GM12878 (cell line): Measurements from ENCODE around the gene AXL. TPM values are rescaled to one million over a fixed set of nuclear protein-coding genes. Genes with fewer than 3 reads are reported as not detected.

Experiments
- ATAC-seq: fragments of 200-7000 bp; cut with Tn5 transposase; 3 replicates; pipeline ENCODE4 v1.9.1; 2020; ENCODE audit warnings: mild to moderate bottlenecking, moderate library complexity
- BruUV-seq: library from RNA; stranded (reverse); fragments of 400-500 nt; replicated peaks from 2 replicates; lab custom pipeline; 2021; lab: Mats Ljungman, UMichigan
- CTCF ChIA-PET: fragments of 300-600 bp; sonication (Branson Sonifier 250); formaldehyde crosslinking; extraction: SDS; loops from one replicate; lab custom pipeline; 2021; ENCODE audit warnings: inconsistent platforms; lab: Yijun Ruan, JAX
- POLR2A ChIA-PET: fragments of 350-600 bp; formaldehyde crosslinking; extraction: SDS; loops from one replicate; lab custom pipeline; 2021; ENCODE audit warnings: inconsistent platforms; lab: Charles Lee
- RAD21 ChIA-PET: fragments of 300-600 bp; sonication (Branson Sonifier 250); formaldehyde crosslinking; loops from one replicate; lab custom pipeline; 2023; ENCODE audit warnings: antibody characterized with exemption; ENCODE audit not compliant: unreplicated experiment; lab: Charles Lee
- SMC1A ChIA-PET: fragments of 300-600 bp; sonication (Branson Sonifier 250); formaldehyde crosslinking; loops from one replicate; lab custom pipeline; 2023; ENCODE audit not compliant: unreplicated experiment, uncharacterized antibody; lab: Charles Lee
- DNase-seq: peaks from one replicate; pipeline ENCODE4 v3.0.0-alpha.2; 2011; ENCODE audit warnings: low read depth, low spot score
- FAIRE-seq: peaks from 3 replicates; lab custom pipeline; 2011; peaks lifted over from hg19 to GRCh38; lab: Jason Lieb, UNC
- H2AFZ ChIP-seq: 2 replicates; pipeline ENCODE4 v1.6.0; 2011; ENCODE audit warnings: low read depth, low read length, control low read depth; ENCODE audit not compliant: control insufficient read depth
- H3K27ac ChIP-seq: 2 replicates; pipeline ENCODE4 v1.5.1; 2011; ENCODE audit warnings: control low read depth; ENCODE audit not compliant: control insufficient read depth, insufficient read depth
- H3K27me3 ChIP-seq, 2 experiments: replicated peaks in 1 of 2; 2 replicates each; pipeline versions ENCODE4 v1.6.0 to v1.6.1; 2011; ENCODE audit warnings: low read length in 1 of 2; ENCODE audit not compliant: control insufficient read depth in 2 of 2, insufficient read depth in 2 of 2
- H3K36me3 ChIP-seq, 2 experiments: 2 replicates each; pipeline ENCODE4 v1.5.1; 2011; ENCODE audit warnings: low read length in 1 of 2; ENCODE audit not compliant: control insufficient read depth in 2 of 2, insufficient read depth in 2 of 2
- H3K4me1 ChIP-seq: 2 replicates; pipeline ENCODE4 v1.6.1; 2011; ENCODE audit warnings: mild to moderate bottlenecking, low read length, moderate library complexity, mixed read lengths; ENCODE audit not compliant: control insufficient read depth, insufficient read depth
- H3K4me2 ChIP-seq: 2 replicates; pipeline ENCODE4 v1.6.0; 2011; ENCODE audit warnings: control low read depth; ENCODE audit not compliant: control insufficient read depth, insufficient read depth
- H3K4me3 ChIP-seq: fragments of 200-600 bp; sonication (generic); 2 replicates; pipeline ENCODE4 v1.5.1; 2016
- H3K79me2 ChIP-seq: 2 replicates; pipeline ENCODE4 v1.6.0; 2011; ENCODE audit warnings: low read length; ENCODE audit not compliant: control insufficient read depth, insufficient read depth
- H3K9ac ChIP-seq: 2 replicates; pipeline ENCODE4 v1.8.0; 2011; ENCODE audit warnings: low read length, control low read depth, mixed read lengths; ENCODE audit not compliant: control insufficient read depth, insufficient read depth
- H3K9me3 ChIP-seq: replicated peaks from 3 replicates; pipeline ENCODE4 v1.5.1; 2011; ENCODE audit warnings: mild to moderate bottlenecking, low read length; ENCODE audit not compliant: control insufficient read depth, insufficient read depth
- H4K20me1 ChIP-seq: 2 replicates; pipeline ENCODE4 v1.6.0; 2011; ENCODE audit not compliant: control insufficient read depth, insufficient read depth
- ATF2 ChIP-seq: IDR thresholded peaks from 2 replicates; pipeline ENCODE4 v1.6.1; 2012; ENCODE audit warnings: low read length, inconsistent platforms
- CEBPZ ChIP-seq: fragments of 150-350 bp; IDR thresholded peaks from 2 replicates; pipeline ENCODE4 v1.6.1; 2016; ENCODE audit warnings: low read depth, low read length
- EGR1 ChIP-seq, 2 experiments: IDR thresholded peaks; 1 replicate in 1 of 2; 2 replicates in 1 of 2; pipeline ENCODE4 v1.6.1; 2011 to 2012; ENCODE audit warnings: low read depth in 2 of 2, low read length in 2 of 2, borderline replicate concordance in 1 of 2, mild to moderate bottlenecking in 1 of 2, moderate library complexity in 1 of 2
- ESRRA ChIP-seq: IDR thresholded peaks from 2 replicates; pipeline ENCODE4 v1.6.1; 2012; ENCODE audit warnings: mild to moderate bottlenecking, low read length, improper control_type of control experiment
- MEF2B ChIP-seq: fragments of 450-650 bp; IDR thresholded peaks from 2 replicates; pipeline ENCODE4 v1.6.1; 2018; ENCODE audit warnings: mild to moderate bottlenecking, moderate library complexity; ENCODE audit not compliant: partially characterized antibody, poor library complexity, severe bottlenecking
- NR2C2 ChIP-seq: IDR thresholded peaks from 2 replicates; pipeline ENCODE4 v1.6.1; 2011; ENCODE audit warnings: borderline replicate concordance, low read depth; ENCODE audit not compliant: control insufficient read depth, insufficient read length
- PAX8 ChIP-seq: fragments of 450-650 bp; IDR thresholded peaks from 2 replicates; pipeline ENCODE4 v1.6.1; 2017; ENCODE audit warnings: mild to moderate bottlenecking, moderate library complexity
- PML ChIP-seq: IDR thresholded peaks from 2 replicates; pipeline ENCODE4 v1.6.1; 2012; ENCODE audit warnings: low read length, inconsistent platforms
- PRDM15 ChIP-seq: fragments of 450-650 bp; formaldehyde crosslinking; IDR thresholded peaks from 2 replicates; pipeline ENCODE4 v1.4.0; 2020; ENCODE audit warnings: mild to moderate bottlenecking, moderate library complexity
- SMARCA5 ChIP-seq: fragments of 450-650 bp; IDR thresholded peaks from 2 replicates; pipeline ENCODE4 v1.6.1; 2017; ENCODE audit warnings: mild to moderate bottlenecking
- WGBS: methylation state at CpG from one replicate; pipeline ENCODE4 v1.1.6; 2016; ENCODE audit warnings: low lambda C conversion rate; ENCODE audit not compliant: insufficient replicate concordance, insufficient coverage; ENCODE audit errors: missing lambda C conversion rate; 5-methylcytosine and 5-hydroxymethylcytosine counted together
- in situ Hi-C: fragments of 300-500 bp; cut with MboI; formaldehyde crosslinking; loops from 9 replicates; pipeline ENCODE4 v1.14.3; 2018; ENCODE audit warnings: mixed read lengths
- intact Hi-C: fragments of 100-400 bp; cut with micrococcal nuclease; formaldehyde crosslinking; loops from one replicate; pipeline ENCODE4 v1.14.2; 2022; ENCODE audit not compliant: unreplicated experiment
- polyA plus RNA-seq, 11 experiments: library from polyadenylated mRNA; depleted of rRNA in 4 of 11; unstranded in 6 of 11; stranded (reverse) in 5 of 11; fragments of >200 nt; fragmentation: Nextera tagmentation in 4 of 11; fragmentation: Illumina TruSeq in 1 of 11; extraction: Ambion mirVana in 4 of 11; extraction: Trizol in 1 of 11; gene quantifications; 1 replicate in 1 of 11; 2 replicates in 10 of 11; pipeline versions ENCODE4 v1.2.1 to v1.2.3, GENCODE V29; 2011 to 2016; ENCODE audit warnings: inconsistent platforms in 2 of 11, missing spikeins in 2 of 11, low read depth in 1 of 11
- total RNA-seq, 4 experiments: library from RNA; depleted of rRNA in 3 of 4; stranded (reverse); fragments of >200 nt in 3 of 4; fragmentation: Illumina TruSeq in 1 of 4; extraction: Trizol in 1 of 4; gene quantifications; 2 replicates each; pipeline versions ENCODE4 v1.2.1 to v1.2.3, GENCODE V29; 2013 to 2021
- TF ChIP-seq, protein P1 (sequence below), 3 experiments: IDR thresholded peaks in 2 of 3; conservative IDR thresholded peaks in 1 of 3; 2 replicates each; pipeline ENCODE4 v1.5.1; 2011; ENCODE audit warnings: low read depth in 3 of 3, low read length in 3 of 3, mild to moderate bottlenecking in 3 of 3, control low read depth in 2 of 3, moderate library complexity in 2 of 3, inconsistent platforms in 1 of 3, mixed read lengths in 1 of 3; ENCODE audit not compliant: control insufficient read depth in 2 of 3, insufficient read depth in 1 of 3; ENCODE audit errors: extremely low read depth in 1 of 3

The AXL gene
- total and polyA plus RNA-seq, 10 of the 15 experiments (the other 5 are each of a cell fraction or from before 2014, with no cell fraction given): under 0.01 to 0.33 (median 0.07) TPM; not detected in 4

DNA sequence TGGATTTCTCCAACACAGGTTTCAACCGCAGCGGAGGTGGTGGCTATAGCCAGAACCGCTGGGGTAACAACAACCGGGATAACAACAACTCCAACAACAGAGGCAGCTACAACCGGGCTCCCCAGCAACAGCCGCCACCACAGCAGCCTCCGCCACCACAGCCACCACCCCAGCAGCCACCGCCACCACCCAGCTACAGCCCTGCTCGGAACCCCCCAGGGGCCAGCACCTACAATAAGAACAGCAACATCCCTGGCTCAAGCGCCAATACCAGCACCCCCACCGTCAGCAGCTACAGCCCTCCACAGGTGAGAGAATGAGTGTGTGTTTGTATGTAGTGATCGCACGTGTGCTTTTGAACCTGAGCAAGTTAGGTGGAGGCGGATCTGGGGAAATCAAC, 84.9 kb downstream of the AXL start:
- Histone ChIP-seq H3K27me3 (no peaks in the 10 kb centered on the region), H3K4me1 (peaks cover 56% of the 10 kb centered on the region), H4K20me1 (no peaks in the 10 kb centered on the region), H3K36me3 (peaks cover 39 to 56% of the 10 kb centered on the region in 2 experiments), H3K9me3 (no peaks in the 10 kb centered on the region), H2AFZ (no peak overlapping the region), H3K4me2 (no peak overlapping the region), H3K4me3 (no peak overlapping the region), H3K9ac (no peak overlapping the region), H3K79me2 (peaks cover 1% of the 10 kb centered on the region), H3K27ac (no peak overlapping the region)
- DNase-seq: no peak
- WGBS: 97% methylated on average over 14 of the region's 14 CpGs
- ChIA-PET SMC1A (interaction anchor here (1.3 to 1.8 kb wide), 3 partner anchors 34 to 60 kb away, joined by 3 to 6 read pairs (median 4); partner anchors contain the start of gene B9D2), POLR2A (interaction anchor here (1.7 kb wide), 1 partner anchor 40 kb away, joined by 10 read pairs; the partner anchor contains the start of gene HNRNPUL1), CTCF (interaction anchor here (0.6 to 7.2 kb wide), 3 partner anchors 40 to 48 kb away, joined by 3 to 84 read pairs (median 6); partner anchors contain the start of gene HNRNPUL1), RAD21 (interaction anchor here (3.6 kb wide), 1 partner anchor 40 kb away, joined by 28 read pairs; the partner anchor contains the start of gene HNRNPUL1)
- no peak for FAIRE-seq
- intact Hi-C loops (no loop called here), in situ Hi-C loops (no loop called here)
- BruUV-seq: no TSS peak
- ATAC-seq: no peak
- TF ChIP-seq NR2C2: no peak
- TF ChIP-seq CEBPZ: no peak
- TF ChIP-seq ATF2: no peak
- no peak for TF ChIP-seq PRDM15 (CRISPR knock-in tag)
- no peak for TF ChIP-seq EGR1 (IDR thresholded peaks at IDR 0.05; ENCODE audit: borderline replicate concordance in 1 of 2, low read depth in 2 of 2, low read length in 2 of 2)
- TF ChIP-seq PML: no peak
- TF ChIP-seq MEF2B: no peak
- no peak for TF ChIP-seq SMARCA5
- TF ChIP-seq ESRRA: no peak
- TF ChIP-seq, protein P1, sequence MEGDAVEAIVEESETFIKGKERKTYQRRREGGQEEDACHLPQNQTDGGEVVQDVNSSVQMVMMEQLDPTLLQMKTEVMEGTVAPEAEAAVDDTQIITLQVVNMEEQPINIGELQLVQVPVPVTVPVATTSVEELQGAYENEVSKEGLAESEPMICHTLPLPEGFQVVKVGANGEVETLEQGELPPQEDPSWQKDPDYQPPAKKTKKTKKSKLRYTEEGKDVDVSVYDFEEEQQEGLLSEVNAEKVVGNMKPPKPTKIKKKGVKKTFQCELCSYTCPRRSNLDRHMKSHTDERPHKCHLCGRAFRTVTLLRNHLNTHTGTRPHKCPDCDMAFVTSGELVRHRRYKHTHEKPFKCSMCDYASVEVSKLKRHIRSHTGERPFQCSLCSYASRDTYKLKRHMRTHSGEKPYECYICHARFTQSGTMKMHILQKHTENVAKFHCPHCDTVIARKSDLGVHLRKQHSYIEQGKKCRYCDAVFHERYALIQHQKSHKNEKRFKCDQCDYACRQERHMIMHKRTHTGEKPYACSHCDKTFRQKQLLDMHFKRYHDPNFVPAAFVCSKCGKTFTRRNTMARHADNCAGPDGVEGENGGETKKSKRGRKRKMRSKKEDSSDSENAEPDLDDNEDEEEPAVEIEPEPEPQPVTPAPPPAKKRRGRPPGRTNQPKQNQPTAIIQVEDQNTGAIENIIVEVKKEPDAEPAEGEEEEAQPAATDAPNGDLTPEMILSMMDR (IDR thresholded peaks at IDR 0.05 in 2 of 3, conservative IDR thresholded peaks at IDR 0.05 in 1 of 3; ENCODE audit: control insufficient read depth in 2 of 3, extremely low read depth in 1 of 3, insufficient read depth in 1 of 3, low read depth in 3 of 3, low read length in 3 of 3): no peak
- no peak for TF ChIP-seq PAX8
